ENCODE data around the gene NEUROD2.

NEUROD2 gene

GRCh38 chr17:39581759-39582085, 26.0 kb downstream of the NEUROD2 start:
- Histone ChIP-seq H3K27me3 (peaks cover under 1% of the 10 kb centered on the region; the same call in 1 of the 2 replicates), H3K4me3 (ENCODE audit: low read depth, low read length) (no peak overlapping the region), H3K36me3 (no peaks in the 10 kb centered on the region), H3K4me1 (no peaks in the 10 kb centered on the region), H3K9me3 (no peaks in the 10 kb centered on the region)
- no peak for TF ChIP-seq CTCF (IDR thresholded peaks at IDR 0.05; ENCODE audit: low read depth, low read length)
- no peak for DNase-seq

- no peak for TF ChIP-seq CTCF (IDR thresholded peaks at IDR 0.05; ENCODE audit: low read depth, low read length)
Measured at GRCh38 chr17:39581071-39581758, 26.5 kb downstream of the NEUROD2 start.

GRCh38 chr17:39580082-39580468, 27.6 kb downstream of the NEUROD2 start:
- DNase-seq = no peak
- H3K9me3 ChIP-seq = no peaks in the 10 kb centered on the region
- no peaks in the 10 kb centered on the region for H3K36me3 ChIP-seq
- no peaks in the 10 kb centered on the region for H3K4me1 ChIP-seq
- no peak overlapping the region for H3K4me3 ChIP-seq (ENCODE audit: low read depth, low read length)
- no peaks in the 10 kb centered on the region for H3K27me3 ChIP-seq
- TF ChIP-seq CTCF (IDR thresholded peaks at IDR 0.05; ENCODE audit: low read depth, low read length) = no peak

More at GRCh38 chr17:39581071-39581758, 26.5 kb downstream of the NEUROD2 start:
- no peak overlapping the region for H3K4me3 ChIP-seq (ENCODE audit: low read depth, low read length)
- H3K36me3 ChIP-seq = no peaks in the 10 kb centered on the region
- DNase-seq = no peak
- H3K9me3 ChIP-seq = no peaks in the 10 kb centered on the region
- H3K4me1 ChIP-seq = no peaks in the 10 kb centered on the region
- no peaks in the 10 kb centered on the region for H3K27me3 ChIP-seq

GRCh38 chr17:39579318-39580081, 28.2 kb downstream of the NEUROD2 start:
- Histone ChIP-seq H3K9me3 (no peaks in the 10 kb centered on the region), H3K4me3 (ENCODE audit: low read depth, low read length) (no peak overlapping the region), H3K36me3 (no peaks in the 10 kb centered on the region), H3K27me3 (no peaks in the 10 kb centered on the region), H3K4me1 (no peaks in the 10 kb centered on the region)
- no peak for TF ChIP-seq CTCF (IDR thresholded peaks at IDR 0.05; ENCODE audit: low read depth, low read length)
- DNase-seq = no peak

- TF ChIP-seq CTCF (IDR thresholded peaks at IDR 0.05; ENCODE audit: low read depth, low read length) = no peak
- H3K9me3 ChIP-seq = no peaks in the 10 kb centered on the region
- no peaks in the 10 kb centered on the region for H3K4me1 ChIP-seq
- no peak for DNase-seq
- no peak overlapping the region for H3K4me3 ChIP-seq (ENCODE audit: low read depth, low read length)
- no peaks in the 10 kb centered on the region for H3K36me3 ChIP-seq
- H3K27me3 ChIP-seq = no peaks in the 10 kb centered on the region
Measured at GRCh38 chr17:39578272-39578671, 29.4 kb downstream of the NEUROD2 start.

GRCh38 chr17:39576187-39576586, 31.5 kb downstream of the NEUROD2 start:
- Histone ChIP-seq H3K9me3 (no peaks in the 10 kb centered on the region), H3K36me3 (no peaks in the 10 kb centered on the region), H3K4me3 (ENCODE audit: low read depth, low read length) (no peak overlapping the region), H3K27me3 (no peaks in the 10 kb centered on the region), H3K4me1 (no peaks in the 10 kb centered on the region)
- peak; percentile 76 for DNase-seq
- peak; percentile 85 for TF ChIP-seq CTCF (IDR thresholded peaks at IDR 0.05; ENCODE audit: low read depth, low read length)
